CD14-positive monocyte (primary cell): ENCODE measurements around the gene KCNC1. TPM values are rescaled to one million over a fixed set of nuclear protein-coding genes. Genes with fewer than 3 reads are reported as not detected.

Experiments used
- DNase-seq, 3 donors: peaks; one replicate each; pipeline ENCODE4 v3.0.0-alpha.2; 2011 to 2022
- H2AFZ ChIP-seq: 2 replicates; pipeline ENCODE4 v1.6.0; 2012; ENCODE audit warnings: mild to moderate bottlenecking, low read depth, low read length, inconsistent platforms; ENCODE audit not compliant: insufficient read depth, poor library complexity, severe bottlenecking
- H3K27ac ChIP-seq, 2 donors: 1 replicate in 1 of 2; 2 replicates in 1 of 2; pipeline ENCODE4 v1.5.1; 2012 to 2013; ENCODE audit warnings: low read length in 2 of 2, control low read depth in 1 of 2, inconsistent platforms in 1 of 2, low read depth in 1 of 2, mild to moderate bottlenecking in 1 of 2
- H3K27me3 ChIP-seq, 2 donors: one replicate each; pipeline versions ENCODE4 v1.6.0 to v1.6.1; 2011 to 2013; ENCODE audit warnings: low read length in 2 of 2; ENCODE audit not compliant: control insufficient read depth in 2 of 2, insufficient read depth in 2 of 2
- H3K36me3 ChIP-seq, 2 donors: replicated peaks in 1 of 2; 1 replicate in 1 of 2; 2 replicates in 1 of 2; pipeline versions ENCODE4 v1.5.1 to v1.6.1; 2012 to 2013; ENCODE audit warnings: low read length in 2 of 2, control low read depth in 1 of 2, inconsistent platforms in 1 of 2, mild to moderate bottlenecking in 1 of 2; ENCODE audit not compliant: insufficient read depth in 2 of 2, control insufficient read depth in 1 of 2
- H3K4me1 ChIP-seq, 2 donors: 1 replicate in 1 of 2; 2 replicates in 1 of 2; pipeline versions ENCODE4 v1.5.1 to v1.6.1; 2012 to 2013; ENCODE audit warnings: low read length in 2 of 2, control low read depth in 1 of 2, inconsistent platforms in 1 of 2, mild to moderate bottlenecking in 1 of 2, moderate library complexity in 1 of 2; ENCODE audit not compliant: insufficient read depth in 2 of 2, control insufficient read depth in 1 of 2
- H3K4me2 ChIP-seq: replicated peaks from 2 replicates; pipeline ENCODE3; 2012; ENCODE audit warnings: low read length, moderate library complexity, mild to moderate bottlenecking; ENCODE audit not compliant: poor library complexity, severe bottlenecking; ENCODE audit errors: extremely low read depth
- H3K4me3 ChIP-seq, 3 experiments: fragments of 200-600 bp in 1 of 3; sonication (generic) in 1 of 3; replicated peaks in 1 of 3; 1 replicate in 2 of 3; 2 replicates in 1 of 3; pipeline ENCODE4 v1.5.1; 2011 to 2013; ENCODE audit warnings: low read length in 3 of 3, mild to moderate bottlenecking in 3 of 3, control low read depth in 2 of 3, low read depth in 2 of 3, inconsistent platforms in 1 of 3, moderate library complexity in 1 of 3
- H3K79me2 ChIP-seq: 2 replicates; pipeline ENCODE4 v1.6.0; 2012; ENCODE audit warnings: mild to moderate bottlenecking, control low read depth, inconsistent platforms, low read length, moderate library complexity; ENCODE audit not compliant: insufficient read depth
- H3K9ac ChIP-seq: 2 replicates; pipeline ENCODE4 v1.6.0; 2017; ENCODE audit warnings: low read length, mild to moderate bottlenecking; ENCODE audit not compliant: insufficient read depth, poor library complexity, severe bottlenecking
- H3K9me3 ChIP-seq, 2 donors: replicated peaks in 1 of 2; 1 replicate in 1 of 2; 2 replicates in 1 of 2; pipeline versions ENCODE4 v1.5.1 to v1.6.1; 2012 to 2013; ENCODE audit warnings: low read length in 2 of 2, control low read depth in 1 of 2; ENCODE audit not compliant: control insufficient read depth in 1 of 2, insufficient read depth in 1 of 2
- H4K20me1 ChIP-seq: 2 replicates; pipeline ENCODE4 v1.6.0; 2012; ENCODE audit warnings: mild to moderate bottlenecking, low read length, control low read depth, moderate library complexity; ENCODE audit not compliant: insufficient read depth
- H3K27ac Mint-ChIP-seq, 7 donors: one replicate each; pipeline ENCODE4 v1.8.0; 2020; ENCODE audit warnings: mild to moderate bottlenecking in 7 of 7, mixed read lengths in 7 of 7, moderate library complexity in 6 of 7, inconsistent platforms in 2 of 7
- H3K27me3 Mint-ChIP-seq, 3 donors: one replicate each; pipeline ENCODE4 v1.8.0; 2021 to 2022; ENCODE audit warnings: low read depth in 3 of 3, mild to moderate bottlenecking in 3 of 3, mixed read lengths in 3 of 3, moderate library complexity in 3 of 3, inconsistent platforms in 1 of 3
- H3K36me3 Mint-ChIP-seq, 2 donors: one replicate each; pipeline ENCODE4 v1.8.0; 2020; ENCODE audit warnings: mixed read lengths in 2 of 2, inconsistent platforms in 1 of 2, mild to moderate bottlenecking in 1 of 2
- H3K4me1 Mint-ChIP-seq: one replicate; pipeline ENCODE4 v1.8.0; 2020; ENCODE audit warnings: mild to moderate bottlenecking, mixed read lengths
- H3K4me3 Mint-ChIP-seq, 2 donors: one replicate each; pipeline ENCODE4 v1.8.0; 2020; ENCODE audit warnings: mild to moderate bottlenecking in 2 of 2, mixed read lengths in 2 of 2, moderate library complexity in 1 of 2
- H3K9me3 Mint-ChIP-seq, 7 donors: one replicate each; pipeline ENCODE4 v1.8.0; 2020 to 2022; ENCODE audit warnings: mixed read lengths in 7 of 7, mild to moderate bottlenecking in 6 of 7, moderate library complexity in 6 of 7, inconsistent platforms in 2 of 7
- WGBS: methylation state at CpG from one replicate; pipeline ENCODE4 v1.1.5; 2013; ENCODE audit warnings: missing lambda C conversion rate; ENCODE audit not compliant: insufficient coverage; 5-methylcytosine and 5-hydroxymethylcytosine counted together
- intact Hi-C, 2 donors: fragments of 100-400 bp; cut with micrococcal nuclease; formaldehyde crosslinking; loops; one replicate each; pipeline versions ENCODE4 v1.15.0 to v1.15.1; 2023
- polyA plus RNA-seq, 3 donors: library from polyadenylated mRNA; depleted of rRNA in 1 of 3; unstranded in 2 of 3; stranded (reverse) in 1 of 3; fragments of 300-500 nt in 2 of 3; fragments of >200 nt in 1 of 3; fragmentation: Illumina TruSeq in 2 of 3; gene quantifications; 1 replicate in 2 of 3; 2 replicates in 1 of 3; pipeline ENCODE4 v1.2.3, GENCODE V29; 2012 to 2021
- TF ChIP-seq, protein P1 (sequence below): fragments of 200-600 bp; IDR thresholded peaks from one replicate; pipeline ENCODE4 v1.8.0; 2022; ENCODE audit warnings: antibody characterized with exemption, mild to moderate bottlenecking

The KCNC1 gene
- polyA plus RNA-seq, 3 donors = not detected

DNA sequence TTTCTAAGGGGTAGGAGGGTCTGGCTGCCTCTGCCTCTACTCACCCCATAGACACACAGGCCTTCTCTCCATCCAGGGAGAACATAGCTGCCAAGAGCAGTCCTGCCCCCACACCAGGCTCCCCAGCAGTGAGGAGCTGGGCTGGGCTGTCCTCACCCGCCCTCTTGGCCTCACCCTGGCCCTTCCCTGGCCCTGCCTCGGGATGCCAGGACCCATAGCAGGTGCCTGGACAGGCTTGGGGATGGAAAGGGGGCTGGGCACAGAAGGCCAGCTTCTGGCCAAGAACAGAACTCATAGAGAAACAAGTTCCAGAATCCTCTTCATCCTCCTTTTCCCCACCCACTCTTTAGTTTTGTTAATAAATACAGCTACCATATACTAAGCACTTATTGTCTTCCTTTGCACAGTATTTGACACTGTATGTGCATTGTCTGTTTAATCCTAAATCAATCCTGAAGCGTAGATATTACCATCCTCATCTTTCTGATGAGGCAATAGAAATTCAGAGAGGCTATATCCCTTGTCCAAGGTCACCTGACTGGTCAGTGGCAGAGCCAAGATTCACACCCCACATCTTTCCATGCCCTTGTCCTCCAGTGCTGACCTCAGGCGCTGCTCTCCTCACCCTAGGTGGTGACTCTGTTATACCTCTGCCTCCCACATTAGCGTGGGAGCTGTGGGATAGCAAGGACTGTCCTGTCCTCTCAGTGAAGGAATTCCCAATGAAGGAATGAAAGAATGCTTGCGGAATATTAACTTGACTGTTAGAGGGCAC is 37.2 kb upstream of the KCNC1 start:
- Histone ChIP-seq H3K27ac (no peak overlapping the region), H3K4me3 (no peak overlapping the region), H4K20me1 (no peaks in the 10 kb centered on the region), H3K4me1 (no peaks in the 10 kb centered on the region), H3K79me2 (no peaks in the 10 kb centered on the region), H3K36me3 (no peaks in the 10 kb centered on the region), H3K9me3 (peaks cover 0 to 7% of the 10 kb centered on the region in 2 donors), H3K27me3 (peaks cover 31 to 45% of the 10 kb centered on the region in 2 donors), H3K4me2 (no peak overlapping the region), H2AFZ (no peak overlapping the region), H3K9ac (no peak overlapping the region)
- peaks cover 37 to 59% (median 37%) of the 10 kb centered on the region in 3 donors for H3K27me3 Mint-ChIP-seq
- H3K4me3 Mint-ChIP-seq = peak overlapping the region in 1 of 2 donors; percentile 9
- WGBS = 78% methylated on average over 4 of the region's 6 CpGs
- H3K27ac Mint-ChIP-seq = no peak overlapping the region
- intact Hi-C loops = no loop called here
- no peak for DNase-seq
- TF ChIP-seq, protein P1, sequence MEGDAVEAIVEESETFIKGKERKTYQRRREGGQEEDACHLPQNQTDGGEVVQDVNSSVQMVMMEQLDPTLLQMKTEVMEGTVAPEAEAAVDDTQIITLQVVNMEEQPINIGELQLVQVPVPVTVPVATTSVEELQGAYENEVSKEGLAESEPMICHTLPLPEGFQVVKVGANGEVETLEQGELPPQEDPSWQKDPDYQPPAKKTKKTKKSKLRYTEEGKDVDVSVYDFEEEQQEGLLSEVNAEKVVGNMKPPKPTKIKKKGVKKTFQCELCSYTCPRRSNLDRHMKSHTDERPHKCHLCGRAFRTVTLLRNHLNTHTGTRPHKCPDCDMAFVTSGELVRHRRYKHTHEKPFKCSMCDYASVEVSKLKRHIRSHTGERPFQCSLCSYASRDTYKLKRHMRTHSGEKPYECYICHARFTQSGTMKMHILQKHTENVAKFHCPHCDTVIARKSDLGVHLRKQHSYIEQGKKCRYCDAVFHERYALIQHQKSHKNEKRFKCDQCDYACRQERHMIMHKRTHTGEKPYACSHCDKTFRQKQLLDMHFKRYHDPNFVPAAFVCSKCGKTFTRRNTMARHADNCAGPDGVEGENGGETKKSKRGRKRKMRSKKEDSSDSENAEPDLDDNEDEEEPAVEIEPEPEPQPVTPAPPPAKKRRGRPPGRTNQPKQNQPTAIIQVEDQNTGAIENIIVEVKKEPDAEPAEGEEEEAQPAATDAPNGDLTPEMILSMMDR = no peak
- peaks cover 5% of the 10 kb centered on the region in 2 donors for H3K36me3 Mint-ChIP-seq
- H3K9me3 Mint-ChIP-seq = peaks cover 0 to 13% (median 8%) of the 10 kb centered on the region in 7 donors
- no peaks in the 10 kb centered on the region for H3K4me1 Mint-ChIP-seq

DNA sequence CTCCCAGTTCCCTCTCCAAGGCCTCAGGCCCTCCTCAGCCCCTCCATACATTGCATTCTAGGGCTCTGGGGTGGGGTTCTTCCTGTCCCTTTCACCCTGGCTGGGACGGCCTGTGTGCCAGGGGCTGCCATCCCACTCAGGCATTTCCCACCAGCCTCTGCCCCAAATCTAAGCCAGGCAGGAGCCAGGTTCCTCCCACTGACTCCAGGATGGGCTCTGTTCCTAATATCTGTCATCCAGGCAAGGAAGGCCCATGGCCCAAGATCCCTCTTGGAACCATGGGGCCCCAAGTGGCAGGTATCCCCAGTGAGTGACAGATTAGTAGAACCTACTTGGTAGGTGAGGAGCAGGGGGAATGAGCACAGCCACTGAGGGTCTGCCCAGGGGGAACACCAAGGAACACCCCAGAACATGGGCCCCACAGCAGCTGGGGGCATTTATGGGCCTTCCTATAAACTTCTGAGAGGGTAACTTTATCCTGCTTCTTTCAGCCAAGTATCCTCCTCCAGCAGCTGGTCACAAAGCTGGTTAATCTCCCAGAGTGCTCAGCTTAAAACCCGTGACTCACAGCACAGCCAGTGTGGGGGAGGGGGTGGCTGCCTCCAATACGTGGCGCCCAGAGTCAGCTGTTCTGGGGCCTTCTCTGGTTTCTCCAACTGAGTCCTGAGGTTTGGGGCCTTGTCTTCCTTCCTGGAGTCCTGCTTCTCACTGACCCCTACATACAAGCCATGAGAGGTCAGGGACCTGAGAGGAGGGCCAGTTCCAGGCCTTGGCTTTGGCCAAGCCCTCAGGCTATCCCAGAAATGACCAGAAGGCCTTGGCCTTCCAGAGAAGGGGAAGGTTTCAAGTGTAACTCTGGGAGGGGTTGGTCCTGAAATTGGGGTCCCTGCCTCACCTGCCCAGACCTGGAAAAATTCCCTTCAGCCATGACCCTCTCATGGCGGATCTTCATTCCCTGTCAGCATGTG is 35.1 kb upstream of the KCNC1 start:
- Histone ChIP-seq H3K27me3 (peaks cover 23 to 32% of the 10 kb centered on the region in 2 donors), H2AFZ (no peak overlapping the region)
- intact Hi-C loops = no loop called here

More for the DNA sequence above, 35.1 kb upstream of the KCNC1 start:
- WGBS = 100% methylated on average over 1 of the region's 5 CpGs
- H3K27me3 Mint-ChIP-seq = peaks cover 26 to 41% (median 35%) of the 10 kb centered on the region in 3 donors
- TF ChIP-seq, protein P1 = no peak
- peaks cover 4 to 18% (median 13%) of the 10 kb centered on the region in 7 donors for H3K9me3 Mint-ChIP-seq
- Histone ChIP-seq H3K27ac (no peak overlapping the region), H3K4me2 (no peak overlapping the region), H3K4me1 (no peaks in the 10 kb centered on the region), H3K4me3 (no peak overlapping the region), H3K9ac (no peak overlapping the region), H3K9me3 (peaks cover 0 to 7% of the 10 kb centered on the region in 2 donors), H3K79me2 (no peaks in the 10 kb centered on the region), H4K20me1 (no peaks in the 10 kb centered on the region), H3K36me3 (no peaks in the 10 kb centered on the region)
- DNase-seq = no peak
- no peaks in the 10 kb centered on the region for H3K4me1 Mint-ChIP-seq
- no peak overlapping the region for H3K4me3 Mint-ChIP-seq
- no peak overlapping the region for H3K27ac Mint-ChIP-seq
- H3K36me3 Mint-ChIP-seq = peaks cover 5% of the 10 kb centered on the region in 2 donors
